HepG2 (cell line): Measurements from ENCODE around the gene RIC3. TPM values are rescaled to one million over a fixed set of nuclear protein-coding genes. Genes with fewer than 3 reads are reported as not detected.

Experiments
- ATAC-seq: fragments of 200-7000 bp; cut with Tn5 transposase; 3 replicates; pipeline ENCODE4 v1.9.1; 2020; ENCODE audit warnings: mild to moderate bottlenecking, moderate library complexity
- BruUV-seq: library from RNA; stranded (reverse); fragments of 400-500 nt; replicated peaks from 2 replicates; lab custom pipeline; 2021; lab: Mats Ljungman, UMichigan
- CTCF ChIA-PET: fragments of 300-600 bp; formaldehyde crosslinking; extraction: SDS; loops from one replicate; lab custom pipeline; 2021; ENCODE audit warnings: low total read pairs, inconsistent platforms, low intra/inter-chr PET ratio; lab: Yijun Ruan, JAX
- POLR2A ChIA-PET: fragments of 350-600 bp; sonication (Branson Sonifier 250); formaldehyde crosslinking; loops from one replicate; lab custom pipeline; 2020; ENCODE audit warnings: antibody characterized with exemption, inconsistent platforms; lab: Yijun Ruan, JAX
- DNase-seq: peaks from one replicate; pipeline ENCODE4 v3.0.0-alpha.2; 2015; ENCODE audit warnings: low spot score
- FAIRE-seq: peaks from 3 replicates; lab custom pipeline; 2011; peaks lifted over from hg19 to GRCh38; lab: Jason Lieb, UNC
- H2AFZ ChIP-seq: one replicate; pipeline ENCODE4 v1.6.1; 2011; ENCODE audit warnings: low read length, inconsistent platforms
- H3K27ac ChIP-seq: fragments of 300-600 bp; 3 replicates; pipeline ENCODE4 v1.8.0; 2011; ENCODE audit warnings: mixed run types, mild to moderate bottlenecking, mixed read lengths, low read length, inconsistent platforms; ENCODE audit not compliant: insufficient read depth; ENCODE audit errors: extremely low read length
- H3K27me3 ChIP-seq, 2 experiments: fragments of 200-600 bp in 1 of 2; 2 replicates in 1 of 2; 3 replicates in 1 of 2; pipeline versions ENCODE4 v1.6.0 to v1.8.0; 2011; ENCODE audit warnings: low read length in 2 of 2, mild to moderate bottlenecking in 2 of 2, moderate library complexity in 2 of 2, inconsistent platforms in 1 of 2; ENCODE audit not compliant: insufficient read depth in 2 of 2, control insufficient read depth in 1 of 2
- H3K36me3 ChIP-seq, 2 experiments: fragments of 200-600 bp in 1 of 2; replicated peaks in 1 of 2; 2 replicates in 1 of 2; 3 replicates in 1 of 2; pipeline versions ENCODE4 v1.5.1 to v1.8.0; 2011; ENCODE audit warnings: low read length in 2 of 2, inconsistent platforms in 1 of 2; ENCODE audit not compliant: insufficient read depth in 2 of 2, control insufficient read depth in 1 of 2
- H3K4me1 ChIP-seq: 2 replicates; pipeline ENCODE4 v1.5.1; 2012; ENCODE audit warnings: low read length, inconsistent platforms; ENCODE audit not compliant: insufficient read depth
- H3K4me2 ChIP-seq: 2 replicates; pipeline ENCODE4 v1.6.0; 2011; ENCODE audit warnings: low read depth, low read length, inconsistent platforms
- H3K4me3 ChIP-seq, 3 experiments: fragments of 200-600 bp in 1 of 3; sonication (generic), shearing (Covaris generic) in 1 of 3; replicated peaks in 1 of 3; 2 replicates each; pipeline ENCODE4 v1.5.1; 2011 to 2016; ENCODE audit warnings: low read length in 3 of 3, inconsistent platforms in 2 of 3, low read depth in 2 of 3, mild to moderate bottlenecking in 2 of 3, control low read depth in 1 of 3, mixed read lengths in 1 of 3; ENCODE audit not compliant: insufficient read depth in 1 of 3
- H3K79me2 ChIP-seq: one replicate; pipeline ENCODE4 v1.6.1; 2011; ENCODE audit warnings: low read length, inconsistent platforms; ENCODE audit not compliant: insufficient read depth
- H3K9ac ChIP-seq: 2 replicates; pipeline ENCODE4 v1.6.0; 2011; ENCODE audit warnings: mild to moderate bottlenecking, low read depth, low read length, inconsistent platforms; ENCODE audit not compliant: insufficient read depth
- H3K9me3 ChIP-seq: 2 replicates; pipeline ENCODE4 v1.5.1; 2012; ENCODE audit warnings: mild to moderate bottlenecking, low read length
- H4K20me1 ChIP-seq: 2 replicates; pipeline ENCODE4 v1.6.0; 2011; ENCODE audit warnings: inconsistent platforms, mild to moderate bottlenecking, low read length, moderate library complexity; ENCODE audit not compliant: insufficient read depth
- AHR ChIP-seq: IDR thresholded peaks from 2 replicates; pipeline ENCODE4 v1.6.1; 2018; ENCODE audit warnings: missing genetic modification reagents, missing compliant biosample characterization
- IKZF4 ChIP-seq: sonication (generic); formaldehyde crosslinking; IDR thresholded peaks from 2 replicates; pipeline ENCODE4 v1.5.1; 2020; ENCODE audit warnings: borderline replicate concordance, mild to moderate bottlenecking, low read depth, missing genetic modification reagents; ENCODE audit errors: not compliant biosample characterization
- NCOA5 ChIP-seq: sonication (generic); formaldehyde crosslinking; IDR thresholded peaks from 2 replicates; pipeline ENCODE4 v1.4.0; 2020; ENCODE audit warnings: missing genetic modification reagents
- PPARG ChIP-seq: conservative IDR thresholded peaks from 2 replicates; pipeline ENCODE4 v1.6.1; 2016; ENCODE audit warnings: missing biosample characterization, missing genetic modification reagents
- RFX3 ChIP-seq: IDR thresholded peaks from 2 replicates; pipeline ENCODE4 v1.6.1; 2016; ENCODE audit warnings: missing biosample characterization, missing genetic modification reagents
- SAFB2 ChIP-seq: sonication (generic); formaldehyde crosslinking; IDR thresholded peaks from 2 replicates; pipeline ENCODE4 v1.5.1; 2020; ENCODE audit warnings: missing genetic modification reagents, low read depth, mild to moderate bottlenecking, borderline replicate concordance
- ZNF33A ChIP-seq: sonication (generic); formaldehyde crosslinking; IDR thresholded peaks from 2 replicates; pipeline ENCODE4 v1.5.1; 2020; ENCODE audit warnings: missing genetic modification reagents, mild to moderate bottlenecking, moderate library complexity, borderline replicate concordance
- ZNF451 ChIP-seq: sonication (generic); formaldehyde crosslinking; IDR thresholded peaks from 2 replicates; pipeline ENCODE4 v1.5.0; 2020; ENCODE audit warnings: mild to moderate bottlenecking, missing genetic modification reagents
- WGBS: methylation state at CpG from one replicate; pipeline ENCODE4 v1.1.6; 2017; ENCODE audit warnings: low lambda C conversion rate; 5-methylcytosine and 5-hydroxymethylcytosine counted together
- in situ Hi-C: cut with HindIII; loops from 2 replicates; pipeline ENCODE4 v1.10.0; 2017; ENCODE audit warnings: low pct_unique_long_range_greater_than_20kb; ENCODE audit not compliant: extremely low pct_ligation_motif_present
- intact Hi-C: fragments of 100-400 bp; cut with micrococcal nuclease; formaldehyde crosslinking; loops from one replicate; pipeline ENCODE4 v1.10.0; 2022; ENCODE audit not compliant: unreplicated experiment
- polyA plus RNA-seq, 8 experiments: library from polyadenylated mRNA; depleted of rRNA in 3 of 8; stranded (reverse) in 7 of 8; unstranded in 1 of 8; fragments of >200 nt; fragmentation: Illumina TruSeq in 4 of 8; extraction: Trizol in 4 of 8; gene quantifications; 2 replicates each; pipeline versions ENCODE4 v1.2.1 to v1.2.3, GENCODE V29; 2011 to 2016; ENCODE audit warnings: low read depth in 4 of 8, missing spikeins in 1 of 8, mixed read lengths in 1 of 8; ENCODE audit not compliant: insufficient read depth in 1 of 8
- total RNA-seq, 5 experiments: library from RNA; depleted of rRNA; stranded (reverse); fragments of >200 nt; fragmentation: Illumina TruSeq; extraction: Trizol; gene quantifications; 2 replicates each; pipeline ENCODE4 v1.2.3, GENCODE V29; 2016; ENCODE audit warnings: low read depth in 1 of 5
- TF ChIP-seq, protein P1 (sequence below): sonication (generic); formaldehyde crosslinking; IDR thresholded peaks from 2 replicates; pipeline ENCODE4 v1.4.0; 2020; ENCODE audit warnings: missing genetic modification reagents, borderline replicate concordance

Gene RIC3
- total and polyA plus RNA-seq, 2 of the 13 experiments (the other 11 are each of a cell fraction or from before 2014, with no cell fraction given), result not detected

- H3K9ac ChIP-seq, result no peak overlapping the region
- H3K27me3 ChIP-seq, result peaks cover 3 to 41% of the 10 kb centered on the region in 2 experiments; a peak in 3 of 5 replicates
- H4K20me1 ChIP-seq, result no peaks in the 10 kb centered on the region
- in situ Hi-C loops, result no loop called here
- intact Hi-C loops, result no loop called here
- H3K4me2 ChIP-seq, result no peak overlapping the region
- no peak overlapping the region for H2AFZ ChIP-seq
- CTCF ChIA-PET, result no interaction called here
- no peaks in the 10 kb centered on the region for H3K9me3 ChIP-seq
- no peak for FAIRE-seq
- no peak for DNase-seq
- ATAC-seq, result no peak
- BruUV-seq, result no TSS peak
- H3K79me2 ChIP-seq, result no peaks in the 10 kb centered on the region
- H3K27ac ChIP-seq, result no peak overlapping the region
- H3K4me1 ChIP-seq, result no peaks in the 10 kb centered on the region
- no peak overlapping the region for H3K4me3 ChIP-seq
- TF ChIP-seq ZNF33A (no peak), IKZF4 (no peak), AHR (no peak), PPARG (no peak), RFX3 (CRISPR knock-in tag) (no peak), NCOA5 (CRISPR knock-in tag) (no peak), ZNF451 (CRISPR knock-in tag) (no peak), SAFB2 (CRISPR knock-in tag) (no peak)
- TF ChIP-seq, protein P1, sequence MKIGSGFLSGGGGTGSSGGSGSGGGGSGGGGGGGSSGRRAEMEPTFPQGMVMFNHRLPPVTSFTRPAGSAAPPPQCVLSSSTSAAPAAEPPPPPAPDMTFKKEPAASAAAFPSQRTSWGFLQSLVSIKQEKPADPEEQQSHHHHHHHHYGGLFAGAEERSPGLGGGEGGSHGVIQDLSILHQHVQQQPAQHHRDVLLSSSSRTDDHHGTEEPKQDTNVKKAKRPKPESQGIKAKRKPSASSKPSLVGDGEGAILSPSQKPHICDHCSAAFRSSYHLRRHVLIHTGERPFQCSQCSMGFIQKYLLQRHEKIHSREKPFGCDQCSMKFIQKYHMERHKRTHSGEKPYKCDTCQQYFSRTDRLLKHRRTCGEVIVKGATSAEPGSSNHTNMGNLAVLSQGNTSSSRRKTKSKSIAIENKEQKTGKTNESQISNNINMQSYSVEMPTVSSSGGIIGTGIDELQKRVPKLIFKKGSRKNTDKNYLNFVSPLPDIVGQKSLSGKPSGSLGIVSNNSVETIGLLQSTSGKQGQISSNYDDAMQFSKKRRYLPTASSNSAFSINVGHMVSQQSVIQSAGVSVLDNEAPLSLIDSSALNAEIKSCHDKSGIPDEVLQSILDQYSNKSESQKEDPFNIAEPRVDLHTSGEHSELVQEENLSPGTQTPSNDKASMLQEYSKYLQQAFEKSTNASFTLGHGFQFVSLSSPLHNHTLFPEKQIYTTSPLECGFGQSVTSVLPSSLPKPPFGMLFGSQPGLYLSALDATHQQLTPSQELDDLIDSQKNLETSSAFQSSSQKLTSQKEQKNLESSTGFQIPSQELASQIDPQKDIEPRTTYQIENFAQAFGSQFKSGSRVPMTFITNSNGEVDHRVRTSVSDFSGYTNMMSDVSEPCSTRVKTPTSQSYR, result no peak
- WGBS, result 30% methylated on average over 7 of the region's 8 CpGs
- POLR2A ChIA-PET, result no interaction called here
- no peaks in the 10 kb centered on the region for H3K36me3 ChIP-seq
Observed at GRCh38 chr11:8205566-8205965, 36.7 kb upstream of the RIC3 start.
